Neural progenitor cell (in vitro differentiated cells): Measurements from ENCODE around the gene ZNF366.

Experiments used
- EZH2 ChIP-seq: fragments of 200-600 bp; sonication (generic); IDR thresholded peaks from 2 replicates; pipeline ENCODE4 v1.6.1; 2017; ENCODE audit warnings: antibody characterized with exemption, mild to moderate bottlenecking, moderate library complexity
- TF ChIP-seq, protein P1 (sequence below): fragments of 200-600 bp; sonication (generic); IDR thresholded peaks from 2 replicates; pipeline ENCODE4 v1.5.1; 2017; ENCODE audit warnings: antibody characterized with exemption, mild to moderate bottlenecking

DNA sequence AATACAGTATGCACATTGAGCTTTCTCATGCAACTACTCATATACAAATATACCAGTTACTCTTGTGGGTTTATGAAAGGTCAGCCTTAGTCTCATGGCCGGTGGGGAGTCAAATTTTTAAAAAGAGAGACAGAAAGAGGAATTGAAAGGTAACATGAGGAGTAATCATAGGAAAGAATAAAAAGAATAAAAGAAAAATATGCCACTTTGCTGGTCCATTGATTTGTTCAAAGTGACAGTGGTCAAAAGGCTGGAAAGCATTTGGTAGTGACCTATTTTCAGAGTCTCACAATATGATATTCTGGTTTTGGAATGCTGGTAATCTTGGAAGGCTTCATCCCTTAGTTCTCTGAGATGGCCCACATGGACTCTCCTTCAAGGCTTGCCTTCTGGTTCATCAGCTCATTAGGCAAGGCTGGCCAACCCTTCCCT is 67.0 kb downstream of the ZNF366 start:
- TF ChIP-seq, protein P1, sequence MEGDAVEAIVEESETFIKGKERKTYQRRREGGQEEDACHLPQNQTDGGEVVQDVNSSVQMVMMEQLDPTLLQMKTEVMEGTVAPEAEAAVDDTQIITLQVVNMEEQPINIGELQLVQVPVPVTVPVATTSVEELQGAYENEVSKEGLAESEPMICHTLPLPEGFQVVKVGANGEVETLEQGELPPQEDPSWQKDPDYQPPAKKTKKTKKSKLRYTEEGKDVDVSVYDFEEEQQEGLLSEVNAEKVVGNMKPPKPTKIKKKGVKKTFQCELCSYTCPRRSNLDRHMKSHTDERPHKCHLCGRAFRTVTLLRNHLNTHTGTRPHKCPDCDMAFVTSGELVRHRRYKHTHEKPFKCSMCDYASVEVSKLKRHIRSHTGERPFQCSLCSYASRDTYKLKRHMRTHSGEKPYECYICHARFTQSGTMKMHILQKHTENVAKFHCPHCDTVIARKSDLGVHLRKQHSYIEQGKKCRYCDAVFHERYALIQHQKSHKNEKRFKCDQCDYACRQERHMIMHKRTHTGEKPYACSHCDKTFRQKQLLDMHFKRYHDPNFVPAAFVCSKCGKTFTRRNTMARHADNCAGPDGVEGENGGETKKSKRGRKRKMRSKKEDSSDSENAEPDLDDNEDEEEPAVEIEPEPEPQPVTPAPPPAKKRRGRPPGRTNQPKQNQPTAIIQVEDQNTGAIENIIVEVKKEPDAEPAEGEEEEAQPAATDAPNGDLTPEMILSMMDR, result no peak
- no peak for TF ChIP-seq EZH2
